VCaP (cell line): ENCODE data around the gene ORC2.
A peak's percentile ranks its signal among the peaks of the same experiment; 100 is the strongest.
"Not testable (repeated sequence)": the region's sequence is repeated elsewhere in the genome, so short reads cannot be mapped to it uniquely, and the experiment has no call there.

ENCODE experiments used
- H3K27ac ChIP-seq: fragments of 450-650 bp; 2 replicates; pipeline ENCODE4 v1.5.1; 2017
- TF ChIP-seq, protein P1 (sequence below): fragments of 450-650 bp; conservative IDR thresholded peaks from 2 replicates; pipeline ENCODE4 v1.5.1; 2017; ENCODE audit warnings: mild to moderate bottlenecking, moderate library complexity

ORC2 gene

GRCh38 chr2:200901459-200902072 is 61.9 kb downstream of the ORC2 start:
- H3K27ac ChIP-seq: no peak overlapping the region
- TF ChIP-seq, protein P1, sequence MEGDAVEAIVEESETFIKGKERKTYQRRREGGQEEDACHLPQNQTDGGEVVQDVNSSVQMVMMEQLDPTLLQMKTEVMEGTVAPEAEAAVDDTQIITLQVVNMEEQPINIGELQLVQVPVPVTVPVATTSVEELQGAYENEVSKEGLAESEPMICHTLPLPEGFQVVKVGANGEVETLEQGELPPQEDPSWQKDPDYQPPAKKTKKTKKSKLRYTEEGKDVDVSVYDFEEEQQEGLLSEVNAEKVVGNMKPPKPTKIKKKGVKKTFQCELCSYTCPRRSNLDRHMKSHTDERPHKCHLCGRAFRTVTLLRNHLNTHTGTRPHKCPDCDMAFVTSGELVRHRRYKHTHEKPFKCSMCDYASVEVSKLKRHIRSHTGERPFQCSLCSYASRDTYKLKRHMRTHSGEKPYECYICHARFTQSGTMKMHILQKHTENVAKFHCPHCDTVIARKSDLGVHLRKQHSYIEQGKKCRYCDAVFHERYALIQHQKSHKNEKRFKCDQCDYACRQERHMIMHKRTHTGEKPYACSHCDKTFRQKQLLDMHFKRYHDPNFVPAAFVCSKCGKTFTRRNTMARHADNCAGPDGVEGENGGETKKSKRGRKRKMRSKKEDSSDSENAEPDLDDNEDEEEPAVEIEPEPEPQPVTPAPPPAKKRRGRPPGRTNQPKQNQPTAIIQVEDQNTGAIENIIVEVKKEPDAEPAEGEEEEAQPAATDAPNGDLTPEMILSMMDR: peak; percentile 83

- no peak overlapping the region for H3K27ac ChIP-seq
- TF ChIP-seq, protein P1: no peak
These were observed 64.0 kb downstream of the ORC2 start for GRCh38 chr2:200899482-200899881.

DNA sequence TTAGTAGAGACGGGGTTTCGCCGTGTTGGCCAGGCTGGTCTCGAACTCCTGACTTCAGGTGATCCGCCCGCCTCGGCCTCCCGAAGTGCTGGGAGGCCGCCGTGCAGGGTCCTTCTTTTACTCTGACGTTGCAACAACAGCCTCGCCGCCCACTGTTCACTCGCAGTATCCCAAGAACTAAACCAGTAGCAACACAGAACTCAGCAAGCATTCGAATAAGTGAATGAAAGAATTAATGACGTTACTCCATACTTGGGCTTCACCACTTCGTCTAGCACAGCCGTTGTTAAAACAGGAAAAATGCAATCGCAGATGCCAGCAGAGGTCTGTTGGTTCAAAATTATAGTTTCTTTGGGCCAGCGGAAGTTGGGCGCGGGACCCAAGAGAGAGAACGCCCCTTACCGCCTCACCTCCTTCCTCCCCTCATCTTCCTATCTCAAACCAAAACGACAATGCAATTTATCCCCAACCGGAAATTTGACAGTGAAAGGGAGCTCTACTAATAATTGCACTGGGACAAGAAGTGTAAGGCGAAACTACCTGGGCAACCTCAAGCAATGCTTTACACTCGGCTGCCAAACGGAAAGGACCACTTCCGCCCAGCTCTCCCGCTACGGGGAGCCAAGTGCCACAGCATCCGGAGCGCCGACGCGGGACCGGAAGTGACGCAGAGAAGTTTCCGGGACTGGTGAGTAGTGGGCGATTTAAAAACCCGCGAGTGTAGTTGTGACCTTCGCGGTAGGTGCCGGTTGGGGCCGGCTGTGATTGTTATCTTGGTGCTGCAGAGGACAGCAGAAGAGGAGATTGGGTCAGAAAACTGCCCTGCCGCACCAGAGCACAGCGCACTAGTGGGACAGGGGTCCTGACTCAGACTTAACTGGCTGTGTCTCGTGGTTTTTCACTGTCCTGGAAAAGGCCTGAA is 74.5 kb downstream of the ORC2 start, which contains the start of the genes NIF3L1 and PPIL3:
Gene NIF3L1, plus strand, starts transcription at position 668 of the 922 bp plus-strand sequence. CDS start 2,573 bp downstream, outside the sequence.
Gene PPIL3, minus strand, starts transcription at position 374 of the 922 bp plus-strand sequence. CDS start 1,462 bp downstream, outside the sequence.
- peak within 1 kb of the TSS; percentile 90 for H3K27ac ChIP-seq
- TF ChIP-seq, protein P1: no peak

DNA sequence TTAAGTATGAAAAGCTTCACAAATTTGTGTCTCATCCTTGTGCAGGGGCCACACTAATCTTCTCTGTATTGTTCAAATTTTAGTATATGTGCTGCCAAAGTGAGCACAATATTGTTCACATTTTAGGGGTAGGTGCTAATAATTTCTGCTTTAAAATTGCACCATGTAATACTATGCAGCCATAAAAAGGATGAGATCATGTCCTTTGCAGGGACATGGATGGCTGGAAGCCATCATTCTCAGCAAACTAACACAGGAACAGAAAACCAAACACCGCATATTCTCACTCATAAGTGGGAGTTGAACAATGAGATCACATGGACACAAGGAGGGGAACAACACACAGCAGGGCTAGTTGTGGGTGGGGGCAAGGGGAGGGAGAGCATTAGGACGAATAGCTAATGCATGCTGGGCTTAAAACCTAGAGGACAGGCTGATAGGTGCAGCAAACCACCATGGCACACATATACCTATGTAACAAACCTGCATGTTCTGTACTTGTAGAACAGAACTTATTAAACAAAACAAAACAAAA is 81.7 kb downstream of the ORC2 start:
- not testable (repeated sequence) for H3K27ac ChIP-seq

GRCh38 chr2:200878289-200878880 is 85.1 kb downstream of the ORC2 start:
- TF ChIP-seq, protein P1: no peak

DNA sequence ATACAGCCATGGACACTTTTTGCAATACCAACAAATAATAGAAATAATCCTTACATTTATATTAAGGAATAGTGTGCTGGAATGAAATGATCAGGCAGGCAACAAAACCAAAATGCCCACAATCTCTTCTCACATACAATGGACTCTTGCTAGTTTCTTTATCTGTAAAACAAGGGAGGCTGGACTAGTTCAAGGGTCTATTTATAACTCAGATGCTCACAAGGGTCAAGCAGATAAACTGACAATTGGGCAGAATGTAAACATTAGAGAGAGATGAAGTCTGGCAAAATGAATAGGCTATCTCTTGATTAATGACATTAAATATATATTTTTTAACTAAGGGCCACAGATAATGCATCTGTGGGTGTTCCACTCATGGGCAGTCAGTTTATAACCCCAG is 86.0 kb downstream of the ORC2 start:
- TF ChIP-seq, protein P1: no peak
- H3K27ac ChIP-seq: no peak overlapping the region

More at GRCh38 chr2:200878289-200878880, 85.1 kb downstream of the ORC2 start:
- H3K27ac ChIP-seq: no peak overlapping the region

DNA sequence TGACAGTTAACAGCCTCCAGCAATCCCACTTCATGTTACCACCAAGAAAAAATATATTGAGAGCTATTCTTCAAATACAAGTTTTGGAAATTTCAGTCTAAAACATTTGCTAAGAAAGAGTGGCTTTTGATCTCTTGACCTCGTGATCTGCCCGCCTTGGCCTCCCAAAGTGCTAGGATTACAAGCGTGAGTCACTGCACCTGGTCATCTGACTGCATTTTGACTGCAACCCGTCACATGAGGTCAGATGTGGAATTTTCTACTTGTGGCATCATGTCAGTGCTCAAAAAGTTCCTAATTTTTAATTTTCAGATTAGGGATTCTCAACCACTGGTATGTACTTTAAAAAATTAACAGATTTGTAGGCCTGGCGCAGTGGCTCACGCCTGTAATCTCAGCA is 89.9 kb downstream of the ORC2 start:
- H3K27ac ChIP-seq: no peak overlapping the region

More for the DNA sequence above, 89.9 kb downstream of the ORC2 start:
- TF ChIP-seq, protein P1: no peak
